Type B pancreatic cell (in vitro differentiated cells): ENCODE measurements around the gene DNMT3L. TPM values are rescaled to one million over a fixed set of nuclear protein-coding genes. Genes with fewer than 3 reads are reported as not detected.

Experiments
- DNase-seq: peaks from one replicate; pipeline ENCODE4 v3.0.0; 2021; ENCODE audit warnings: mixed read lengths; ENCODE audit not compliant: unreplicated experiment; ENCODE audit errors: extremely low spot score
- H3K27ac Mint-ChIP-seq: 2 replicates; pipeline ENCODE4 v1.8.0; 2021; ENCODE audit warnings: mild to moderate bottlenecking, mixed read lengths
- H3K27me3 Mint-ChIP-seq: 2 replicates; pipeline ENCODE4 v1.8.0; 2021; ENCODE audit warnings: mixed read lengths
- H3K36me3 Mint-ChIP-seq: 2 replicates; pipeline ENCODE4 v1.8.0; 2021; ENCODE audit warnings: mixed read lengths
- H3K4me1 Mint-ChIP-seq: one replicate; pipeline ENCODE4 v1.8.0; 2021; ENCODE audit warnings: mixed read lengths; ENCODE audit not compliant: unreplicated experiment
- H3K4me3 Mint-ChIP-seq: 2 replicates; pipeline ENCODE4 v1.8.0; 2021; ENCODE audit warnings: mild to moderate bottlenecking, mixed read lengths
- H3K9me3 Mint-ChIP-seq: 2 replicates; pipeline ENCODE4 v1.8.0; 2021; ENCODE audit warnings: mixed read lengths
- total RNA-seq: library from RNA; stranded (reverse); gene quantifications from 2 replicates; pipeline ENCODE4 v1.2.1, GENCODE V29; 2021; ENCODE audit warnings: low replicate concordance
- TF ChIP-seq, protein P1 (sequence below): fragments of 200-600 bp; sonication (generic); conservative IDR thresholded peaks from 2 replicates; pipeline ENCODE4 v1.5.0; 2021; ENCODE audit warnings: antibody characterized with exemption, mild to moderate bottlenecking

The DNMT3L gene
- total RNA-seq, 1 donor from 2014 or later = not detected

GRCh38 chr21:44279354-44280260 lies 17.9 kb upstream of the DNMT3L start:
- H3K27ac Mint-ChIP-seq = no peak overlapping the region
- H3K27me3 Mint-ChIP-seq = peaks cover 9% of the 10 kb centered on the region
- TF ChIP-seq, protein P1, sequence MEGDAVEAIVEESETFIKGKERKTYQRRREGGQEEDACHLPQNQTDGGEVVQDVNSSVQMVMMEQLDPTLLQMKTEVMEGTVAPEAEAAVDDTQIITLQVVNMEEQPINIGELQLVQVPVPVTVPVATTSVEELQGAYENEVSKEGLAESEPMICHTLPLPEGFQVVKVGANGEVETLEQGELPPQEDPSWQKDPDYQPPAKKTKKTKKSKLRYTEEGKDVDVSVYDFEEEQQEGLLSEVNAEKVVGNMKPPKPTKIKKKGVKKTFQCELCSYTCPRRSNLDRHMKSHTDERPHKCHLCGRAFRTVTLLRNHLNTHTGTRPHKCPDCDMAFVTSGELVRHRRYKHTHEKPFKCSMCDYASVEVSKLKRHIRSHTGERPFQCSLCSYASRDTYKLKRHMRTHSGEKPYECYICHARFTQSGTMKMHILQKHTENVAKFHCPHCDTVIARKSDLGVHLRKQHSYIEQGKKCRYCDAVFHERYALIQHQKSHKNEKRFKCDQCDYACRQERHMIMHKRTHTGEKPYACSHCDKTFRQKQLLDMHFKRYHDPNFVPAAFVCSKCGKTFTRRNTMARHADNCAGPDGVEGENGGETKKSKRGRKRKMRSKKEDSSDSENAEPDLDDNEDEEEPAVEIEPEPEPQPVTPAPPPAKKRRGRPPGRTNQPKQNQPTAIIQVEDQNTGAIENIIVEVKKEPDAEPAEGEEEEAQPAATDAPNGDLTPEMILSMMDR = no peak
- no peak overlapping the region for H3K4me3 Mint-ChIP-seq
- no peaks in the 10 kb centered on the region for H3K9me3 Mint-ChIP-seq
- no peak for DNase-seq
- peaks cover 14% of the 10 kb centered on the region for H3K4me1 Mint-ChIP-seq
- no peaks in the 10 kb centered on the region for H3K36me3 Mint-ChIP-seq

DNA sequence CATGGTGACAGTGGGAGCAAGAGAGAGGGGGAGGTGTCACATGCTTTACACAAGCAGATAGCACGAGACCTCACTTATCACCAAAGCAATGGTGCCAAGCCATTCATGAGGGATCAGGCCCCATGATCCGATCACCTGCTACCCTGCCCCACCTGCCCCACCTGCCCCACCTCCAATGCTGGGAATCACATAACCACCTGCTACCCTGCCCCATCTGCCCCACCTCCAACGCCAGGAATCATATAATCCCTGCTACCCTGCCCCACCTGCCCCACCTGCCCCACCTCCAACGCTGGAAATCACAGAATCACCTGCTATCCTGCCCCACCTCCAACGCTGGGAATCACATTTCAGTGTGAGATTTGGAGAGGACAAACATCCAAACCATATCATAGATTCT lies 13.3 kb upstream of the DNMT3L start:
- Mint-ChIP-seq H3K36me3 (no peaks in the 10 kb centered on the region), H3K4me3 (no peak overlapping the region), H3K27ac (no peak overlapping the region), H3K4me1 (no peaks in the 10 kb centered on the region), H3K9me3 (no peaks in the 10 kb centered on the region), H3K27me3 (no peaks in the 10 kb centered on the region)
- no peak for DNase-seq
- TF ChIP-seq, protein P1 = no peak

- TF ChIP-seq, protein P1 = no peak
- DNase-seq = no peak
- no peak overlapping the region for H3K4me3 Mint-ChIP-seq
- H3K27ac Mint-ChIP-seq = no peak overlapping the region
- no peaks in the 10 kb centered on the region for H3K4me1 Mint-ChIP-seq
- no peaks in the 10 kb centered on the region for H3K9me3 Mint-ChIP-seq
- no peaks in the 10 kb centered on the region for H3K27me3 Mint-ChIP-seq
- no peaks in the 10 kb centered on the region for H3K36me3 Mint-ChIP-seq
Observed at GRCh38 chr21:44273046-44273445, 11.3 kb upstream of the DNMT3L start.

- TF ChIP-seq, protein P1 = no peak
Observed at GRCh38 chr21:44272284-44272858, 10.7 kb upstream of the DNMT3L start.

GRCh38 chr21:44271558-44272283 lies 10.0 kb upstream of the DNMT3L start:
- no peaks in the 10 kb centered on the region for H3K9me3 Mint-ChIP-seq
- DNase-seq = no peak
- TF ChIP-seq, protein P1 = no peak
- no peaks in the 10 kb centered on the region for H3K36me3 Mint-ChIP-seq
- H3K27ac Mint-ChIP-seq = no peak overlapping the region
- no peak overlapping the region for H3K4me3 Mint-ChIP-seq
- H3K4me1 Mint-ChIP-seq = no peaks in the 10 kb centered on the region
- no peaks in the 10 kb centered on the region for H3K27me3 Mint-ChIP-seq

More at GRCh38 chr21:44272284-44272858, 10.7 kb upstream of the DNMT3L start:
- Mint-ChIP-seq H3K27ac (no peak overlapping the region), H3K27me3 (no peaks in the 10 kb centered on the region), H3K4me3 (no peak overlapping the region), H3K9me3 (no peaks in the 10 kb centered on the region), H3K36me3 (no peaks in the 10 kb centered on the region), H3K4me1 (no peaks in the 10 kb centered on the region)
- no peak for DNase-seq
